HG02943 (cell line): ENCODE data around the gene UBAC2.

ENCODE experiments used
- ATAC-seq: cut with Tn5 transposase; IDR thresholded peaks from one replicate; pipeline ENCODE4 v1.9.1; 2021; ENCODE audit warnings: mild to moderate bottlenecking, low read depth, moderate library complexity; ENCODE audit not compliant: unreplicated experiment

UBAC2 gene

DNA sequence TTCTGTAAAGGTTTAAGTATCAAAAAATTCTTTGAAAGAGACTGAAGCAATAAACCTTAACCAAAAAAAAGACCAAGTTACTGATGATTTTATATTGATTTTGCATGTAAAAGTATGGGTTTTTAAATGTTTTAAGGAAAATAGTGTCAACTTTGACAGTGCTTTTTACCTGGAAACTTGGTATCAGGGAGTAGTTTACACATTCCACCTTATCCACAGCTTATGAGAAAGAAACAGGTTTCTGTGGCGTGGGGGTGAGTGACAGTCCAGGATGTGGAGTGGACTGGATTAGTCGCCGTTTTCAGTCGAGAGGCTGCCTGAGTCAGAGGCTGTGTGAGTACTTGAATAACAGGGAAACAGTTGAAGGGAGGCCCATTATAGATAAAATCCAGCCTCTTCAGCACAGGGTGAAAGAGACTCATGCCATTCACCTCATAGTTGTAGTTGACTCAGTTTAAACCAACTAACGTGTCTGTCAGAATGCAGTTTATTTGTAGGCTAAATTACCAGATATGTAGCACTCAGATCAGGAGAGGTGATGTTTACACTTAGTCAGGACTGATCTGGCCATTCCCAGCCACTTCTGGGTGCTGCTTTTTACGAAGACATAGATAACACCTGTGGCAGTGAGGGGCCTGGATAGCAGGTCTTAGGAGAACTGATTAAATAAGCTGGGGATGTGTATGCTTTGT lies 107.1 kb downstream of the UBAC2 start:
- no peak for ATAC-seq

DNA sequence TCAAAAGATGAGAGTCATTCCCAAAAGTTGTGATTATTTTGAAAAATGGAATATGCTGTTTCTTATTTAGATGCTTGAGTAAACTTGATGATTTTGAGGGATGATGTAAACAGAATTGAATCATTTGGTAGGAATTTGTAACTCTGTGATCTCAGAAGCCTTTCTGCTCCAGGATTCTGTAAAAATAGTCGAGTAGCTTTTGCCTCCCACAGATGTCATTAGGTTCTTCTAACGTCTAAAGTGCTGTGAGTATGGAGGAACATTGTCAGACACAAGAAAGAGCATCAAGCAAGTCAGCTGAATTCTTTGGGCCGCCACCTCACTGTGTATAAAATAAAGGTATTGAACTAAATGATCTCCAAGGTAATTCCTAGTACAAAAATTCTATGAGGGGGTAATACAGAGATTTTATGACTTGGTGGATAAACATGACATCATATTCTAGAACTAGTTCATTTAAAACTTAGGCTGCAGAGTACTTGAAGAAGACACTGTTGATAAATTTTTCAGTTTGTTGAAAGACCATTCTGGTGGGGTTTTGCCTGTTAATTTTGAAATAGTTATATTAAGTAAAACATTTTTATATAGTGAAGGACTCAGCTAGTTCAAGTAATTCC lies 107.9 kb downstream of the UBAC2 start:
- ATAC-seq, result no peak

DNA sequence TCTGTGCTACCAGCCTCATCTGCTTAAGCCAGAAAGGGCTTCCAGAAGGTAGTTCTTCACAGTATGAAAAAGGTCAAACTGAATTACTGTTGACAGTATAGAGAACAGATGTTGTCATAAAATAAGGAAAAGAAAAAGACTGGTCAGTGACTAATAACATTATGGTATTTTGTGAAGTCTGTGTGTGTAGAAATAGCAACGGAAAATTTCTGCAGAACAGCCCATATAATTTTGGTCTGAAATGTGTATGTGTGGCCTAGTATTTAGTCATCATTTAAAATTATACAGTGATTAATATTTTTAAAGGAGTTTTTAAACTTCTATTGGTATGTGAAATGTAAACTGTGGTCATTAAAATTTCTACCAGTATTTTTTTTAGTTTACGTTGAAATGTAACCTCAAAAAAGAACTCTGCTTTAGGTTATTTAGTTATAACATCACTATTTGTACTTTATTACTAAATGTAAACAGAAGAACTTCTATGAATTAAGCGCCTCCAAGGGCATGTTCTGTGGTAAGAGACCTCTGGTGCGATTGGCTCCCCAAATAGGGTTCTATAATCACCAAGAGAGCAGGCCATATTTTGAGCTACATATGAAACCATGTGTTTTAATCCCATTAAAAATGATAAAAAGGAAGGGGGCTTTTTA lies 109.9 kb downstream of the UBAC2 start:
- ATAC-seq, result no peak

DNA sequence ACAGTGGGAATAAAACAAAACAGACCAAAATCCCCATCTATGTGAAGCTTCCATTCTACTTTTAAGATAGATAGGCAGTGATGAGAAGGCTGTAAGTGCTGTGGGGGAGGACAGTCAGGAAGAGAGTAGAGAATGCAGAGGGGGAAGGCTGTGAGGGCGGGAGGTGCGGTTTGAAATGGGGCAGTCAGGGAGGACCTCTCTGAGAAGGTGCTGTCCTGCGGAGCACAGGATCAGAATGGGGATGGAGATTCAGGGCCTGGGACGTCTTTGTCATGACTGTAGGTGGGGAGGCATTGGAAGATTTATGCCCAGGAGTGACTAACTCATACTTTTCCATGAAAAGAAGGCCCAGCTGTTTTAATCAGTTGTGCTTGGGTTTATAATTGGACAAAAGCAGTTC lies 110.5 kb downstream of the UBAC2 start:
- no peak for ATAC-seq

DNA sequence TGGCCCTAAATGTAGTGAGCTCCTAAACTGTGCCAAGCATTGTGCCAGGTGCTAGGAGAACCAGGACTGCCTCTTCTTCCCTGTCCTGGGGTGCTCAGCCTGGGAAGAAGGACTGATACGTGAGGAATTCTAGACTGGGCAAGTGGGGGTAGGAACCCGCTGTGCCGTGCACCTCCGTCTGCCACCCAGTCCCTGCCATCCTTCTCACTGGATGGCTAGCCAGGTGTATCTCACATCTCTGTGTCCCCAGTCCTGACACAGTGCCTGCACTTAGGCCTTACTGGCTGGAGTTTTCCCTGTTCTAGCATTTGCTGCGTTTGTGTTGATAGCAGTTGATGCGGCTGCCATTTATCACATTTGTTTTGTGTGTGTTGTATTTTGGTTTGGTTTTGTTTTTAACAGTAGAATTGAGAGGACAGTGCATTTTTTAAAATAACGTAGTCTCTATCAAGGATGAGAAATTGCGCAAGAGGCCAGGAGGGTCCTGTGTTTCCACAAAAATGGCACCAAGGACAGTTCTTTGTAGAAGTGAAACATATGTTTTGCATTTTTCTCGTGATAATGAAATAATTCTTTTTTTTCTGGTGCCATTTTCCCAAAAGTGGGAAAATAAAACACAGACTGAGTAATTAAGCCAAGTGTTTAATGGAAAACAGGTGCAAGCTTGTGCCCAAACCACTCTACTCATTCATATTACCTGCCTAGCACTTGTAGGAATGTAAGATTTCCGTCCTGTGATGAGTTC lies 111.3 kb downstream of the UBAC2 start:
- ATAC-seq, result no peak

DNA sequence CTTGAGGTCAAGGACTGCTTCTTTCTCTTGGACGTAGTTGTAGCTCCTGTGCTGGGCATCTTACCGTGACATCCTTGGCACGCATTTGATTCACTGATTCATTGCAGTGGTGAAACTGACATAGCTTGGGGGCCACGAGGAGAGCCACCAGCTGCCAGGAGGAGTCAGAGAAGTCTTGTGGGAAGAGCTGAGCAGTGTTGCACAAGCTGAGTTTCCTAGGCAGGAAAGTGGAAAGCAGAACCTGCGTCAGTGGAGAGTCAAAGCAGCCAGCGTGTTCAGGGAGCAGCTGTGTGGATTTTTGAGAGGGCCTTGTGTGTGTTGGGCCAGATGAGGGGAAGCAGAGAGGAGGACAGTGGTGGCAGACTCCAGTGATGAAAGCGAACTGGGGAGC lies 111.8 kb downstream of the UBAC2 start:
- ATAC-seq, result no peak

DNA sequence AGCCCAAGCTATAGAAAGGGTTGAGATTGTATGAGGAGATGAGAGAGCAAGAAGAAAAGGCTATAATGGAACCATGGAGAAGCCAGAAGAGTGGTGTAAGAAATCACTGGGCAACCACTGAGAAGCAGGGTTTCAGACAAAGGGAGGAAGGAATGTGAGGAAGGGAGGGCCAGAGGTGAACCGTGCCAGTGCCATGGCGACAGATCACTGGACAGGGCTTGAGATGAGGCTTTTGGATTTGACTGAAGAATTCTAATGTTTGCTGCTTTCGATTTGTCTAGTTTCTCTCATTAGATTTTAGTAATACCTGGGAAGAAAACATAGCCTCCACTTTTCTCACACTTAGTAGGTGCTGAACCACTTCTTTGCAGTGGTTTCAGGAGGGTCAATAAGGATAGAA lies 112.8 kb downstream of the UBAC2 start:
- no peak for ATAC-seq

DNA sequence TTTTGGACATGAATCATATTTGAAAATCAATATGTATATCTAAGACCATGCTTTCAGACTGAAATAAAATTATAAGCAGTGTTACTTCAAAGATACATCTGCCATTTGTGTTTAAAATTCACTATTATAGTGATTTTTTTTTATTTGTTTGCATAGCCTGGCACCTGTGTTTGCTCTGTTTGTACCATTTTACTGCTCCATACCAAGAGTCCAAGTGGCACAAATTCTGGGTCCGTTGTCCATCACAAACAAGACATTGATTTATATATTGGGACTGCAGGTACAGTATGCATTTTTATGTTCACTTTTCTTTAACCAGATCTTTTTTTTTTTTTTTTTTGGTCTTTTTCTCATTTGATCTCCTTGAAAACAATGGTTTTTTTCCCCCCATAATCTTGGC lies 113.3 kb downstream of the UBAC2 start:
- ATAC-seq, result no peak

DNA sequence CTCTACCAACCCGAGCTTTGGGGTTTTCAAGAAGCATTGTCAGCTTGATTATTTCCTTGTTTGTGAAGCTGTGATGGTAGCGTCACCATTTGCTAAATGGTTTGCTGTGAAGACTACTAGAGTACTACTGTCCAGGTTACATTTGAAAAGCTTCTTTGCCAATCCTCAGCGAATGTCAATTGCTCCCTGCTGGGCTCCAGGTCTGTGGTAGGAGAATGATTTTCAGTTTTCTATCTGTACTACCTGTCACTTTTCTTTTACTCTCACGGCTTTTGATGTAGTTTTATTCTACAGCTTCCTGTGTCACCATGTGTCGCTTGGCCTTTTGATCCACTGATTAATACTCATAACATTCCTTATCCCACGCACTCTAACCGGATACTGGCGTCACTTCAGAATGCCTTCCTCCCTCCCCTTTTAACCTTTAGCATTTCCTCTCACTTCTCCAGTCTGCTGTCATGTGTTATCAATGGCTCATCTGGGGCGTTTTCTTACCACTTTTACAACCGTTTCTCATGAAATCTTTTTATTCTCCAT lies 114.1 kb downstream of the UBAC2 start:
- no peak for ATAC-seq

DNA sequence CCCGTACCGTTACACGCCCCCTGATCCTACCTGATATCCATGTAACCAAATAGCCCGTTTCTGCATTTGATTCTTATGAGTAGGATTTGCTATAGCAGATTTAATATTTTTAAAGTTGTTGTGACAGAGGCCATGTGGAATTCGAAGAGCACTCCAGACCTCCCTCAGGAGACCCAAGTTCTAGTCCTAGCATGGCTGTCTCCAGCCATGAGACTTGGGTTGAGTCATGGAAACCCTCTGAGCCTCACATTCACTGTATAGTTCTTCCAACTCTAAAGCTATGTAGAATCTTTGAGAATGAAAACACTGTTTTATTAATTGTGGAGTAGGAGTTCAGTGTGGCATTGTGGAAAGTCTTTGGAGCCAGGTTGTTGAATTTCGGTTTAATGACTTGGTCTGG lies 114.5 kb downstream of the UBAC2 start:
- no peak for ATAC-seq

DNA sequence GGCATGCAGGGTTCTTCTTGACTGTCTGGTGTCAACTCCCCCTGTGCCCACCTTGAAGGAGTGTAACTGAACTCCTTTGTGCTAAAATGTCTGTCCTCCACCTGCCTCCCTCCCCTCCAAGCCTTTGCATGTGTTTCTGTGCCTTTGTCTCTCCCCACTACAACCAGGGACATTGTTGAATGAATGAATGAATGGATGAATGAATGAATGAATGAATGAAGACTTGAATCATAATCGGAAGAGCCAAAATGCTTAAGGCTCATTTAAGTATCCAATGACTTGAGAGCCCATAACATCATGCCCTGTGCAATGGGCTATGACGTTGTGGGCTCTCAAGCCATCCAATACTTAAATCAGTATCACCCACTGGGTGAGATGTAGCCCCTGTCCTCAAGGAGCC lies 115.6 kb downstream of the UBAC2 start:
- ATAC-seq, result no peak

DNA sequence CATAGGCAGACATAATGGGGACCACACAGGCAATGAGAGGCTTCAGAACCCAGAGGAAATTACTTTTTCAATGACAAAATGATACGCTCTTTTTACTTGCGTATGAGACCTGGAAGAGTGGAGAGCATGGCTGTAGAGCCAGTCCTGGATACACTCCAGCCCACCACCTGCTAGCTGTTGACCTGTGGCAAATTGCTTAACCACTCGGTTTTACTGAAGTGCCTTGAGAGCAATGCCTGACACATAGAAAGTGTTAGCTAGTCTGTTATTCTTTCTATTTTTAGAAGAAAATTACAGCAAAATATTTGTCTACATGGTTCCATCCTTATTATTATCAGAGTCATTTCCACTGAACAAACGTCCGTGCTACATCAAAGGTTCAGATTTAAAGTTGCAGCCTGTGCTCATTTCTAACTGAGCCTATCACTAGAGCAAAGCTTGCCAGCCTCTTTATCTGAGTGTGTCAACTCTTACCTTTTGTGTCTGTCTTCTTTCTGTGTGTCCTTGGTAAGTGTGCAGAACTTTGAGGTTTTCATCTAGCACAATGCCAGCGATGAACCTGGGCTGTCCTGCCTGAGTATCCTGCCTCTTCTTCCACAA lies 116.1 kb downstream of the UBAC2 start:
- no peak for ATAC-seq

DNA sequence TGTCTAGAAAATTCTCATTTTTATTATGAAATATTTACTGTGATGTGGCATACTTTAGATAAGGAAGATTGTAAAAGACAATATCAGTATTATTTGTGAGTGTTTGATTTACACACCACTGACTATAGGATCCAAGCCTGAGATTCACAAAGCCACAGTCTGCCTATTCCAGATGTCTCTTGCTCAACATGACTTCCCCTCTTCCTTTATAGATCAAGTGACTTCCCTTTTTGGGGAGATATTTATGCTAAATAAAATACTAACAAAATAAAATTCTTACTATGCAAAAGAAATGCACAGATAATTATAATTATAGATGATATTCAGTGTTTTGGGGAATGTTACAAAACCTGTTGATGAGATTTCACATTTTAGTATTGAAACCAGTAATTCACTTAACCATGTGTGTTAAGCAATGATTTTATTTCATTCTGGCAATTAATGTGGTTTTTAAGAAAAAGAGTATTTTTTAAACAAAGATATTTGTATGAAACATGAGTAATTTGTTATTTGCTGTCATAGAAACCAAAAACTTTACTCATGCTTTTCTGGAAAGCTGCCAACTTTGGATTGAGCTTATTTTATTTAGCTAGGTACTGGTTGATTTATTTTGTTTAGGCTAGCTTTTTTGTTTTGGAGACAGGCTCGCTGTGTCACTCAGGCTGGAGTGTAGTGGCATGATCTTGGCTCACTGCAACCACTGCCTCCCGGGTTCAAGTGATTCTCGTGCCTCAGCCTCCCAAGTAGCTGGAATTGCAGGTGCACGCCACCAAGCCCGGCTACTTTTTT lies 120.2 kb downstream of the UBAC2 start:
- ATAC-seq, result no peak

DNA sequence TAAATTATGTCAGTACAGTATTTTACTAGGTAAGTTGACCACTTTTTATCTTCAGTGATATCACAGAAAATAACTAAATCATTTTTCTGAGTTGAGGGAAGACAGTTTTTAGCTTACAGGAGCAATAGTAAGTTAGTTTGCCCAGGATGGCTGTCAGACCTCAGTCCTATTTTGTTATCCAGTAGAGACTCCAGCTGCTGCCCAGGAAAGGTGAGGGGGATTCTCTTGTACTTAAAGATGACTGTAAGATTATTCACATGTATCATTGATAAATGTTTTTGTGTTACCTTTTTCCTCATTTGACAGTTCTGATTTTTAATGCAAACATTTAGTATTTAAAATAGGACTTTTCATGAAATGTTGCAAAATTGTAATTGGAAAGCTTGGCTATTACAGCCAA lies 121.1 kb downstream of the UBAC2 start:
- no peak for ATAC-seq

DNA sequence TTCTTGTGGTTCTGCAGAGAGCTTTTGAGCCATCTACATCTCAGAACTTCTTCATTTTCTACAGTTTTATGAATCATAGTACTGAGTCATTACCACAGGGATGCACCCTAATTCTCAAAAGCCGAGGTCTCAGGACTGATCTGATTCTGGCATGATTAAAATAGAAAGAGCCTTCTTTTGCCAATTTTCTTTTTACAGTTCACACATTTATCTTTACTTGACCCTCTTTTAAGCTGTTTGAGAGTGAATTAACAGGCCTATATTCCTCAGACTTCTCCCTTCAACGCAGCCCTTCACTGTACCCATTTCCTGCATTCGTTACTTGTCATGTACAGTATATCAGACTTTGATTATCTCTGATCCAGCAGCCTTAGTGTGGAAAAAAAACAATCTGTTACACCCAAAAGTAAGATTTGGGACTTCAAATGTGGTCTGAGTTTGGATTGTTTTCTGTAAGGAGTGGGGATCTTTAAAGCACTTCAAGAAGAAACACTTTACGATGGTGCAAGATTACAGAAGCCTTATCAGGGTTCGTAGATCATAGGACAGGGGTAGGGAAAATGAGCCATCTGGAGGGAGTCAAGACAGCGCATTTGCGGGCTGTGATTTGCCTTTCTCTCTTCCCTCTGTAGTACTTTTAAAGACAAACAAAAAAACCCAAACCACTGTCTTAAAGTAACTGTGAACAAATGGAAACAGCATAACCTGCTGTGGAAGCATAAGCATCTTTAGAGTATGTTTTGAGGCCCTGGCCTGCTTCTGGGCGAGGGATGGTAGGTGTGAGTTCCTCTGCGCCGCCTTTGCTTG lies 121.8 kb downstream of the UBAC2 start:
- peak; percentile 55 for ATAC-seq

DNA sequence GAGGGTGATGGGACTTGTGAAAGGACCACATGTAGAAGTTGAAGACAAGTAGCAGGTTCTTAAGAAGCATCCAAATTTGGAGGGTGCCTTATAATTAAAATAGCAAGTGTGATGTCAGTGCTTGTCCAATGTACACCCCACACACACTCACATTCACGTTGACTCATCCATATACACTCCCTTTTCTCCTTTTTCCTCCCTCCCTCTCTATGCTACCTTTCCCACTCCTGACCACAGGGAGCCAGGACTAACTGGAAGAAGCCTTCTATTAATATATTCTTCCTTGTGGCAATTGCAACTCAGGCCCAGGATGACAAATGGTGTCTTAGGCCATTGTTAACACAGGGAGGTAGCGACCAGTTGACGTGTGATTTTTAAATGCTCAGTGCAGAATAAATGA lies 122.8 kb downstream of the UBAC2 start:
- no peak for ATAC-seq

DNA sequence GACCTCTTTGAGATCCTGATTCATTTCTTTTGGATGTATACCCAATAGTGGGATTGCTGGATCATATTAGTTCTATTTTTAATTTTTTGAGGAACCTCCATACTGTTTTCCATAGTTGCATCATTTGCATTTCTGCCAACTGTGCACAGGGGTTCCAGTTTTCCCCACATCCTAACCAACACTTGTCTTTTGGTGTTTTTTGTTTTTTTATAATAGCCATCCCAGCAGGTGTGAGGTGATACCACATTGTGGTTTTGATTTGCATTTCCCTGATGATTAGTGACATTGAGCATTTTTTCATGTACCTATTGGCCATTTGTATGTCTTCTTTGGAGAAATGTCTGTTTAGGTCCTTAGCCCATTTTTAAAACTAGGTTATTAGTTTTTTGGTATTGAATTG lies 125.4 kb downstream of the UBAC2 start:
- no peak for ATAC-seq

DNA sequence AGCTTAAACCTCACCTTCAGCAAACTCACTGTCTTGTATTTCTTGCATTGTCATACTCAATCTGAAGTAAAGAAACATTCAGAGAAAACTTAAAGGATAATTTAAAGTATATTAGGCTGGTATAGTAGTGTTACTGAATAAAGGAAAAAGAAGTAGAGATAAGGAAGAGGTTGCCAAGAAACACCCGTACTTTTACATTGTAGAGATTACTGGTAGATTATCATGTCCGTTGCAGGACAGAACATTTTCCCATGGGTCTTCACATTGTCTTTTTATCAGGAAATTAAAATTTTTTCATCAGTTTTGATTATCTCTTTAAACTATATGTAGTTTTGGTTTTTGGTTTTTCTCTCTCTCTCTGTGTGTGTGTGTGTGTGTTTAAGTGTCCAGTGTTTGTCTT lies 126.5 kb downstream of the UBAC2 start:
- no peak for ATAC-seq

DNA sequence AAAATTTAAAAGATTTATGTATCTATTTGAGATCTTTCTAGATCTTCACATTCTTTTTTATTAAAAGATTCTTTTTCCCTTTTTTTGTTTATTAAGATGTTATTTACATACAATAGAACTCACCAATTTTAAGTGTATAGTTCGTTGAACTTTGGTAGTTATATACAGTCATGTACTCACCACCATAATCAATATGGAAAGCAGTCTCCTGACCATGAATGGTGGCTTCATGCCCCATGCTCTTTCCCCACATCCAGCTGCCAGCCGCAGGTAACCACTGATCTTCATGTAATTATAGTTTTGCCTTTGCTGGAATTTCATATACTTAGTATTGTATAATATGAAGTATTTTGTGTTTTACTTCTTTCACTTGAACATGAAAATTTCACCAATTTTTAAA lies 127.1 kb downstream of the UBAC2 start:
- ATAC-seq, result no peak
